NCI-H2029 treated with DMSO at 0.1 percent for 48 hours (cell line): ENCODE measurements around the gene KMT2C.

Experiments used
- DNase-seq: peaks from one replicate; lab custom pipeline; 2025; lab: John Stamatoyannopoulos, UW

The KMT2C gene

GRCh38 chr7:152105205-152105604 is 330.6 kb downstream of the KMT2C start:
- no peak for DNase-seq

GRCh38 chr7:152103691-152104090 is 332.1 kb downstream of the KMT2C start:
- no peak for DNase-seq

GRCh38 chr7:152103066-152103465 is 332.7 kb downstream of the KMT2C start:
- DNase-seq, result no peak

GRCh38 chr7:152097330-152097729 is 338.5 kb downstream of the KMT2C start:
- no peak for DNase-seq

GRCh38 chr7:152095771-152096170 is 340.0 kb downstream of the KMT2C start:
- no peak for DNase-seq

GRCh38 chr7:152093717-152094116 is 342.1 kb downstream of the KMT2C start:
- no peak for DNase-seq

GRCh38 chr7:152090747-152091146 is 345.1 kb downstream of the KMT2C start:
- DNase-seq, result no peak

GRCh38 chr7:152089183-152089582 is 346.6 kb downstream of the KMT2C start:
- DNase-seq, result no peak

GRCh38 chr7:152086513-152086912 is 349.3 kb downstream of the KMT2C start:
- no peak for DNase-seq

- no peak for DNase-seq
These were observed 350.7 kb downstream of the KMT2C start for GRCh38 chr7:152085131-152085530.
